ENCODE data around the gene SFXN5. TPM values are rescaled to one million over a fixed set of nuclear protein-coding genes. Genes with fewer than 3 reads are reported as not detected.

Gene SFXN5
- total RNA-seq, 2 donors from 2014 or later, result 16.6 to 18.1 TPM

- no peak overlapping the region for H3K4me3 ChIP-seq
- no peak overlapping the region for H3K27ac ChIP-seq
- H3K4me1 ChIP-seq (ENCODE audit: control insufficient read depth in 1 of 2, low read depth in 2 of 2), result peaks cover 10 to 26% of the 10 kb centered on the region in 2 donors
- ATAC-seq (ENCODE audit: insufficient number of reproducible peaks, low FRiP score, low read depth), result no peak
- H3K27me3 ChIP-seq (replicated peaks; ENCODE audit: insufficient read depth), result peaks cover 24% of the 10 kb centered on the region
- TF ChIP-seq CTCF (IDR thresholded peaks at IDR 0.05), result no peak
- no peaks in the 10 kb centered on the region for H3K36me3 ChIP-seq
- DNase-seq (ENCODE audit: low spot score), result no peak
- H3K9me3 ChIP-seq, result no peaks in the 10 kb centered on the region
Measured at GRCh38 chr2:72924353-72925240, 146.9 kb downstream of the SFXN5 start.

- Histone ChIP-seq H3K9me3 (no peaks in the 10 kb centered on the region), H3K4me3 (no peak overlapping the region), H3K36me3 (no peaks in the 10 kb centered on the region), H3K27ac (no peak overlapping the region), H3K27me3 (replicated peaks; ENCODE audit: insufficient read depth) (peaks cover 30% of the 10 kb centered on the region), H3K4me1 (ENCODE audit: control insufficient read depth in 1 of 2, low read depth in 2 of 2) (peaks cover 10 to 27% of the 10 kb centered on the region in 2 donors)
- TF ChIP-seq CTCF (IDR thresholded peaks at IDR 0.05), result no peak
- ATAC-seq (ENCODE audit: insufficient number of reproducible peaks, low FRiP score, low read depth) (no peak), DNase-seq (ENCODE audit: low spot score) (no peak)
Measured at GRCh38 chr2:72923833-72924352, 147.6 kb downstream of the SFXN5 start.

- H3K4me3 ChIP-seq, result no peak overlapping the region
- peaks cover 22% of the 10 kb centered on the region for H3K27me3 ChIP-seq (replicated peaks; ENCODE audit: insufficient read depth)
- H3K9me3 ChIP-seq, result no peaks in the 10 kb centered on the region
- ATAC-seq (ENCODE audit: insufficient number of reproducible peaks, low FRiP score, low read depth) (no peak), DNase-seq (ENCODE audit: low spot score) (no peak)
- no peaks in the 10 kb centered on the region for H3K36me3 ChIP-seq
- no peak for TF ChIP-seq CTCF (IDR thresholded peaks at IDR 0.05)
- H3K27ac ChIP-seq, result no peak overlapping the region
- H3K4me1 ChIP-seq (ENCODE audit: control insufficient read depth in 1 of 2, low read depth in 2 of 2), result peaks cover 24 to 48% of the 10 kb centered on the region in 2 donors
Measured at GRCh38 chr2:72921853-72922252, 149.7 kb downstream of the SFXN5 start.

- Histone ChIP-seq H3K27me3 (replicated peaks; ENCODE audit: insufficient read depth) (peaks cover 22% of the 10 kb centered on the region), H3K36me3 (no peaks in the 10 kb centered on the region), H3K4me1 (ENCODE audit: control insufficient read depth in 1 of 2, low read depth in 2 of 2) (peaks cover 30 to 53% of the 10 kb centered on the region in 2 donors), H3K4me3 (no peak overlapping the region), H3K27ac (no peak overlapping the region), H3K9me3 (no peaks in the 10 kb centered on the region)
- TF ChIP-seq CTCF (IDR thresholded peaks at IDR 0.05), result no peak
- ATAC-seq (ENCODE audit: insufficient number of reproducible peaks, low FRiP score, low read depth) (no peak), DNase-seq (ENCODE audit: low spot score) (no peak)
Measured at GRCh38 chr2:72921088-72921851, 150.2 kb downstream of the SFXN5 start.
